Neural progenitor cell (in vitro differentiated cells): ENCODE results near the gene IFT88.
A peak's percentile ranks its signal among the peaks of the same experiment; 100 is the strongest.

Experiments used
- CTCF ChIP-seq: fragments of 200-600 bp; sonication (generic); IDR thresholded peaks from 2 replicates; pipeline ENCODE4 v1.5.1; 2017; ENCODE audit warnings: antibody characterized with exemption, mild to moderate bottlenecking
- EZH2 ChIP-seq: fragments of 200-600 bp; sonication (generic); IDR thresholded peaks from 2 replicates; pipeline ENCODE4 v1.6.1; 2017; ENCODE audit warnings: antibody characterized with exemption, mild to moderate bottlenecking, moderate library complexity

DNA sequence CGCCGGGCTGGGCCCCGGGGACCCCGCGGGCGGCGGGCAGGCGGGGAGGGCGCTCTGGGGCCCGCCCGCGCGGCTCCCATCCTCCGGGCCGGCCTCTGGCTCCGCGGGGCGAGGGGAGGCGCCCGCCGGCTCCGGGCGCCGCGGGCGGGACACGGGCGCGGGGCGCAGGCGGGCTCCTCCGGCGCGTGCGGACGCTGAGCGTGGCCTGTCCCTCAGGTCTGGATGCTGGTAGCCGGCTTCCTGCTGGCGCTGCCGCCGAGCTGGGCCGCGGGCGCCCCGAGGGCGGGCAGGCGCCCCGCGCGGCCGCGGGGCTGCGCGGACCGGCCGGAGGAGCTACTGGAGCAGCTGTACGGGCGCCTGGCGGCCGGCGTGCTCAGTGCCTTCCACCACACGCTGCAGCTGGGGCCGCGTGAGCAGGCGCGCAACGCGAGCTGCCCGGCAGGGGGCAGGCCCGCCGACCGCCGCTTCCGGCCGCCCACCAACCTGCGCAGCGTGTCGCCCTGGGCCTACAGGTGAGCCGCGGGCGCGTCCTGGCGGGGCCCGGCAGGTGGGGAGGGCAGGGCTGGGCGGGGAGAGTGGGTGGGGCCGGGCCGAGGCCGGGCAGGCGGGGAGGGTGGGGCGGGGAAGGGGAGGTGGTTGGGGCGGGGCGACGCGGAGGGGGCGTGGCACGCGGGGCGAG, 137.0 kb downstream of the IFT88 start:
- TF ChIP-seq EZH2 = no peak
- TF ChIP-seq CTCF = peak; percentile 57
